ENCODE results near the gene FBXO27. TPM values are rescaled to one million over a fixed set of nuclear protein-coding genes. Genes with fewer than 3 reads are reported as not detected.

Gene FBXO27
- polyA plus RNA-seq, 2 of the 4 experiments (the other 2 are of a cell fraction) = 15.2 to 17.5 TPM

- ATAC-seq (peak; percentile 36 to 45; a peak in 4 of 6 replicates), FAIRE-seq (no peak), DNase-seq (ENCODE audit: low read depth in 1 of 2, low spot score in 1 of 2) (no peak)
- Histone ChIP-seq H3K4me3 (no peak overlapping the region), H3K9me3 (peaks cover 10% of the 10 kb centered on the region; the same call in 2 of the 3 replicates), H3K4me1 (no peaks in the 10 kb centered on the region), H3K27ac (no peak overlapping the region), H3K4me2 (no peak overlapping the region)
- TF ChIP-seq TP53 (CRISPR knock-in tag; IDR thresholded peaks at IDR 0.05) = no peak
- no peak for TF ChIP-seq MYC (IDR thresholded peaks at IDR 0.05; ENCODE audit: borderline replicate concordance, low read length)
- no peak for TF ChIP-seq ZSCAN20 (CRISPR knock-in tag; IDR thresholded peaks at IDR 0.05)
- no peak for TF ChIP-seq FOSL2 (IDR thresholded peaks at IDR 0.05)
- no peak for TF ChIP-seq FOSL2 (CRISPR knock-in tag; IDR thresholded peaks at IDR 0.05)
- POLR2A ChIA-PET = interaction anchor here (0.6 kb wide), 1 partner anchor 252 kb away, joined by 6 read pairs; no protein-coding TSS in a partner anchor
- CTCF ChIA-PET = interaction anchor here (0.6 to 2.1 kb wide), 4 partner anchors 12 to 544 kb away, joined by 3 to 8 read pairs (median 4); partner anchors contain the start of gene FBXO17
- 43% methylated on average over 3 of the region's 3 CpGs for WGBS (ENCODE audit: missing lambda C conversion rate)
Measured at GRCh38 chr19:39007096-39007495, 25.3 kb downstream of the FBXO27 start.

GRCh38 chr19:39004403-39004802 lies 27.9 kb downstream of the FBXO27 start:
- FAIRE-seq = peak; percentile 28
- DNase-seq (ENCODE audit: low read depth in 1 of 2, low spot score in 1 of 2) = no peak
- WGBS (ENCODE audit: missing lambda C conversion rate) = 72% methylated on average over 9 of the region's 9 CpGs
- TF ChIP-seq ELK1 (IDR thresholded peaks at IDR 0.05; ENCODE audit: low read depth, low read length) (no peak), EHF (CRISPR knock-in tag; IDR thresholded peaks at IDR 0.05) (no peak), HES2 (IDR thresholded peaks at IDR 0.05) (no peak), HOXA7 (CRISPR knock-in tag; IDR thresholded peaks at IDR 0.05) (no peak)
- ChIA-PET CTCF (interaction anchor here (0.8 to 1.1 kb wide), 4 partner anchors 28 to 399 kb away, joined by 3 to 5 read pairs (median 3); no protein-coding TSS in a partner anchor), POLR2A (no interaction called here)
- Histone ChIP-seq H3K4me3 (no peak overlapping the region), H3K4me2 (no peak overlapping the region), H3K9me3 (no peaks in the 10 kb centered on the region), H3K27ac (no peak overlapping the region), H3K4me1 (no peaks in the 10 kb centered on the region)
- ATAC-seq = no peak

GRCh38 chr19:39003796-39004195 lies 28.6 kb downstream of the FBXO27 start:
- Histone ChIP-seq H3K9me3 (no peaks in the 10 kb centered on the region), H3K27ac (no peak overlapping the region), H3K4me1 (no peaks in the 10 kb centered on the region), H3K4me2 (no peak overlapping the region), H3K4me3 (no peak overlapping the region)
- POLR2A ChIA-PET = no interaction called here
- FAIRE-seq (no peak), ATAC-seq (no peak), DNase-seq (ENCODE audit: low read depth in 1 of 2, low spot score in 1 of 2) (no peak)
- 93% methylated on average over 4 of the region's 4 CpGs for WGBS (ENCODE audit: missing lambda C conversion rate)
- CTCF ChIA-PET = no interaction called here
- no peak for TF ChIP-seq RNF2 (IDR thresholded peaks at IDR 0.05; ENCODE audit: borderline replicate concordance, low read depth)
- no peak for TF ChIP-seq TFCP2L1 (CRISPR knock-in tag; IDR thresholded peaks at IDR 0.05)
- no peak for TF ChIP-seq POLR2A (IDR thresholded peaks at IDR 0.05; ENCODE audit: low read length)
- no peak for TF ChIP-seq ELK1 (IDR thresholded peaks at IDR 0.05; ENCODE audit: low read depth, low read length)
- no peak for TF ChIP-seq JUN (IDR thresholded peaks at IDR 0.05)
- TF ChIP-seq PBX3 (IDR thresholded peaks at IDR 0.05) = no peak
- TF ChIP-seq CTCF (IDR thresholded peaks at IDR 0.05) = no peak
- TF ChIP-seq CBX2 (IDR thresholded peaks at IDR 0.05; ENCODE audit: borderline replicate concordance, low read depth) = no peak
- no peak for TF ChIP-seq ZC3H11A (IDR thresholded peaks at IDR 0.05)
- TF ChIP-seq ESRRA (IDR thresholded peaks at IDR 0.05; ENCODE audit: borderline replicate concordance, low read length) = no peak
- TF ChIP-seq NFE2L2 (conservative IDR thresholded peaks at IDR 0.05; ENCODE audit: low read length) = no peak
- no peak for TF ChIP-seq USF2 (IDR thresholded peaks at IDR 0.05)
- TF ChIP-seq PHF8 (IDR thresholded peaks at IDR 0.05; ENCODE audit: borderline replicate concordance, low read depth) = no peak
- TF ChIP-seq RCOR1 (IDR thresholded peaks at IDR 0.05; ENCODE audit: low read depth, low read length) = no peak
- no peak for TF ChIP-seq HOXB13 (CRISPR knock-in tag; IDR thresholded peaks at IDR 0.05; ENCODE audit: low read depth)
- TF ChIP-seq BHLHE40 (IDR thresholded peaks at IDR 0.05; ENCODE audit: low read depth, low read length) = no peak
- no peak for TF ChIP-seq FOSL2 (IDR thresholded peaks at IDR 0.05)
- no peak for TF ChIP-seq FOSL2 (CRISPR knock-in tag; IDR thresholded peaks at IDR 0.05)
- TF ChIP-seq FOXS1 (CRISPR knock-in tag; IDR thresholded peaks at IDR 0.05) = no peak
- TF ChIP-seq NR3C1 (IDR thresholded peaks at IDR 0.05) = no peak
- no peak for TF ChIP-seq JUNB (IDR thresholded peaks at IDR 0.05)
